ENCODE data around the gene AK1. TPM values are rescaled to one million over a fixed set of nuclear protein-coding genes. Genes with fewer than 3 reads are reported as not detected.

AK1 gene
- total and polyA plus RNA-seq, 2 experiments from 2014 or later: 16.2 to 35.5 TPM

DNA sequence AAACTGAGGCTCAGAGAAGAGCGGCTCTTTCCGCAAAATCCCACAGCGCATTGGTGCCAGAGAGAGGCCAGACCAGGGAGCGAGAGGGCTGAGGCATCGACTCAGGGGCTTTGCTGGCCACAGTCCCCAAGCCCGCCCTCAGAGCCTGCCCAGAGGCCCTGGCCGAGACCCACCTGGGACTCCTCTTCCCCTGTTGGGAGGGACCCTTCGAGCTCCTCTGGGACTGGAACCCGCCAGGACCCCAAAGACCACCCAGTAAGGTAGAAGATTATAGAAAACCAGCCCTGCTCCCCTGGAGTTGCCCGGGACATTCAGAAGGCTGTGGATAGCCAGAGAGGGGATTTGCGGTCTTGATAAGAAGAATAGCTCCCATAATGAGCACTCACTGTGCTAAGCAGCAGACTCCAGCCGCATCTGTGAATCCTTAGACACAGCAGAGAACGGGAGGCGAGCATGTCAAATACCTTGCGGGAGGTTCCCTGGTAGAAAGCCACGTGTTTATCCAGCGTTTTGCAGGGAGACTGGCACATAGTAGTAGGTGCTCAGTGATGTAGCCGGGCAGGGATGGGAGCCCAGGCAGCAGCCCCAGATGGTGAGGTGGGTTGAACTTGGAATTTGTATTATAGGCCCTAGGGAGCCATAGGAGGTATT, 651 bp upstream of the AK1 start:
- Mint-ChIP-seq H3K27me3 (ENCODE audit: insufficient read depth, low read depth, poor library complexity) (peaks cover 26% of the 10 kb centered on the region), H3K27ac (no peak overlapping the region), H3K9me3 (no peaks in the 10 kb centered on the region), H3K4me3 (peak overlapping the region; percentile 81), H3K36me3 (ENCODE audit: low read depth) (no peaks in the 10 kb centered on the region), H3K4me1 (peaks cover 15% of the 10 kb centered on the region)
- 0 out of 2 replicates have a peak, but pooled peaks cover 6% of the 10 kb centered on the region for H3K27me3 ChIP-seq (ENCODE audit: insufficient read depth)
- peaks cover 5% of the 10 kb centered on the region for H3K4me1 ChIP-seq (ENCODE audit: insufficient read depth)
- H3F3A ChIP-seq (replicated peaks; ENCODE audit: low read depth): peaks cover 17% of the 10 kb centered on the region; the same call in 1 of the 2 replicates
- TF ChIP-seq, protein P1, sequence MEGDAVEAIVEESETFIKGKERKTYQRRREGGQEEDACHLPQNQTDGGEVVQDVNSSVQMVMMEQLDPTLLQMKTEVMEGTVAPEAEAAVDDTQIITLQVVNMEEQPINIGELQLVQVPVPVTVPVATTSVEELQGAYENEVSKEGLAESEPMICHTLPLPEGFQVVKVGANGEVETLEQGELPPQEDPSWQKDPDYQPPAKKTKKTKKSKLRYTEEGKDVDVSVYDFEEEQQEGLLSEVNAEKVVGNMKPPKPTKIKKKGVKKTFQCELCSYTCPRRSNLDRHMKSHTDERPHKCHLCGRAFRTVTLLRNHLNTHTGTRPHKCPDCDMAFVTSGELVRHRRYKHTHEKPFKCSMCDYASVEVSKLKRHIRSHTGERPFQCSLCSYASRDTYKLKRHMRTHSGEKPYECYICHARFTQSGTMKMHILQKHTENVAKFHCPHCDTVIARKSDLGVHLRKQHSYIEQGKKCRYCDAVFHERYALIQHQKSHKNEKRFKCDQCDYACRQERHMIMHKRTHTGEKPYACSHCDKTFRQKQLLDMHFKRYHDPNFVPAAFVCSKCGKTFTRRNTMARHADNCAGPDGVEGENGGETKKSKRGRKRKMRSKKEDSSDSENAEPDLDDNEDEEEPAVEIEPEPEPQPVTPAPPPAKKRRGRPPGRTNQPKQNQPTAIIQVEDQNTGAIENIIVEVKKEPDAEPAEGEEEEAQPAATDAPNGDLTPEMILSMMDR (conservative IDR thresholded peaks at IDR 0.05; ENCODE audit: low read depth in 2 of 2): no peak
- TF ChIP-seq POLR2AphosphoS5 (IDR thresholded peaks at IDR 0.05; ENCODE audit: low read depth) (no peak), ZNF331 (CRISPR knock-in tag; IDR thresholded peaks at IDR 0.05; ENCODE audit: low read depth) (no peak), ZNF114 (CRISPR knock-in tag; IDR thresholded peaks at IDR 0.05) (no peak), STAT1 (IDR thresholded peaks at IDR 0.05; ENCODE audit: unreplicated experiment) (no peak), EZH2 (IDR thresholded peaks at IDR 0.05; ENCODE audit: low read depth, unreplicated experiment) (no peak), CREB1 (CRISPR knock-in tag; IDR thresholded peaks at IDR 0.05; ENCODE audit: low read depth) (no peak), EZH2phosphoT487 (IDR thresholded peaks at IDR 0.05; ENCODE audit: unreplicated experiment) (no peak), NANOG (IDR thresholded peaks at IDR 0.05; ENCODE audit: borderline replicate concordance) (no peak), JUNB (IDR thresholded peaks at IDR 0.05; ENCODE audit: unreplicated experiment) (no peak)
- TF ChIP-seq, protein P2, sequence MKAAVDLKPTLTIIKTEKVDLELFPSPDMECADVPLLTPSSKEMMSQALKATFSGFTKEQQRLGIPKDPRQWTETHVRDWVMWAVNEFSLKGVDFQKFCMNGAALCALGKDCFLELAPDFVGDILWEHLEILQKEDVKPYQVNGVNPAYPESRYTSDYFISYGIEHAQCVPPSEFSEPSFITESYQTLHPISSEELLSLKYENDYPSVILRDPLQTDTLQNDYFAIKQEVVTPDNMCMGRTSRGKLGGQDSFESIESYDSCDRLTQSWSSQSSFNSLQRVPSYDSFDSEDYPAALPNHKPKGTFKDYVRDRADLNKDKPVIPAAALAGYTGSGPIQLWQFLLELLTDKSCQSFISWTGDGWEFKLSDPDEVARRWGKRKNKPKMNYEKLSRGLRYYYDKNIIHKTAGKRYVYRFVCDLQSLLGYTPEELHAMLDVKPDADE (IDR thresholded peaks at IDR 0.05): no peak
- TF ChIP-seq, protein P3, sequence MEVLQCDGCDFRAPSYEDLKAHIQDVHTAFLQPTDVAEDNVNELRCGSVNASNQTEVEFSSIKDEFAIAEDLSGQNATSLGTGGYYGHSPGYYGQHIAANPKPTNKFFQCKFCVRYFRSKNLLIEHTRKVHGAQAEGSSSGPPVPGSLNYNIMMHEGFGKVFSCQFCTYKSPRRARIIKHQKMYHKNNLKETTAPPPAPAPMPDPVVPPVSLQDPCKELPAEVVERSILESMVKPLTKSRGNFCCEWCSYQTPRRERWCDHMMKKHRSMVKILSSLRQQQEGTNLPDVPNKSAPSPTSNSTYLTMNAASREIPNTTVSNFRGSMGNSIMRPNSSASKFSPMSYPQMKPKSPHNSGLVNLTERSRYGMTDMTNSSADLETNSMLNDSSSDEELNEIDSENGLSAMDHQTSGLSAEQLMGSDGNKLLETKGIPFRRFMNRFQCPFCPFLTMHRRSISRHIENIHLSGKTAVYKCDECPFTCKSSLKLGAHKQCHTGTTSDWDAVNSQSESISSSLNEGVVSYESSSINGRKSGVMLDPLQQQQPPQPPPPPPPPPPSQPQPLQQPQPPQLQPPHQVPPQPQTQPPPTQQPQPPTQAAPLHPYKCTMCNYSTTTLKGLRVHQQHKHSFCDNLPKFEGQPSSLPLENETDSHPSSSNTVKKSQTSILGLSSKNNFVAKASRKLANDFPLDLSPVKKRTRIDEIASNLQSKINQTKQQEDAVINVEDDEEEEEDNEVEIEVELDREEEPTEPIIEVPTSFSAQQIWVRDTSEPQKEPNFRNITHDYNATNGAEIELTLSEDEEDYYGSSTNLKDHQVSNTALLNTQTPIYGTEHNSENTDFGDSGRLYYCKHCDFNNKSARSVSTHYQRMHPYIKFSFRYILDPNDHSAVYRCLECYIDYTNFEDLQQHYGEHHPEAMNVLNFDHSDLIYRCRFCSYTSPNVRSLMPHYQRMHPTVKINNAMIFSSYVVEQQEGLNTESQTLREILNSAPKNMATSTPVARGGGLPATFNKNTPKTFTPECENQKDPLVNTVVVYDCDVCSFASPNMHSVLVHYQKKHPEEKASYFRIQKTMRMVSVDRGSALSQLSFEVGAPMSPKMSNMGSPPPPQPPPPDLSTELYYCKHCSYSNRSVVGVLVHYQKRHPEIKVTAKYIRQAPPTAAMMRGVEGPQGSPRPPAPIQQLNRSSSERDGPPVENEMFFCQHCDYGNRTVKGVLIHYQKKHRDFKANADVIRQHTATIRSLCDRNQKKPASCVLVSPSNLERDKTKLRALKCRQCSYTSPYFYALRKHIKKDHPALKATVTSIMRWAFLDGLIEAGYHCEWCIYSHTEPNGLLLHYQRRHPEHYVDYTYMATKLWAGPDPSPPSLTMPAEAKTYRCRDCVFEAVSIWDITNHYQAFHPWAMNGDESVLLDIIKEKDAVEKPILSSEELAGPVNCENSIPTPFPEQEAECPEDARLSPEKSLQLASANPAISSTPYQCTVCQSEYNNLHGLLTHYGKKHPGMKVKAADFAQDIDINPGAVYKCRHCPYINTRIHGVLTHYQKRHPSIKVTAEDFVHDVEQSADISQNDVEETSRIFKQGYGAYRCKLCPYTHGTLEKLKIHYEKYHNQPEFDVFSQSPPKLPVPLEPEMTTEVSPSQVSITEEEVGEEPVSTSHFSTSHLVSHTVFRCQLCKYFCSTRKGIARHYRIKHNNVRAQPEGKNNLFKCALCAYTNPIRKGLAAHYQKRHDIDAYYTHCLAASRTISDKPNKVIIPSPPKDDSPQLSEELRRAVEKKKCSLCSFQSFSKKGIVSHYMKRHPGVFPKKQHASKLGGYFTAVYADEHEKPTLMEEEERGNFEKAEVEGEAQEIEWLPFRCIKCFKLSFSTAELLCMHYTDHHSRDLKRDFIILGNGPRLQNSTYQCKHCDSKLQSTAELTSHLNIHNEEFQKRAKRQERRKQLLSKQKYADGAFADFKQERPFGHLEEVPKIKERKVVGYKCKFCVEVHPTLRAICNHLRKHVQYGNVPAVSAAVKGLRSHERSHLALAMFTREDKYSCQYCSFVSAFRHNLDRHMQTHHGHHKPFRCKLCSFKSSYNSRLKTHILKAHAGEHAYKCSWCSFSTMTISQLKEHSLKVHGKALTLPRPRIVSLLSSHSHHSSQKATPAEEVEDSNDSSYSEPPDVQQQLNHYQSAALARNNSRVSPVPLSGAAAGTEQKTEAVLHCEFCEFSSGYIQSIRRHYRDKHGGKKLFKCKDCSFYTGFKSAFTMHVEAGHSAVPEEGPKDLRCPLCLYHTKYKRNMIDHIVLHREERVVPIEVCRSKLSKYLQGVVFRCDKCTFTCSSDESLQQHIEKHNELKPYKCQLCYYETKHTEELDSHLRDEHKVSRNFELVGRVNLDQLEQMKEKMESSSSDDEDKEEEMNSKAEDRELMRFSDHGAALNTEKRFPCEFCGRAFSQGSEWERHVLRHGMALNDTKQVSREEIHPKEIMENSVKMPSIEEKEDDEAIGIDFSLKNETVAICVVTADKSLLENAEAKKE (CRISPR knock-in tag; IDR thresholded peaks at IDR 0.05): no peak
- no peaks in the 10 kb centered on the region for H3K9me2 ChIP-seq (ENCODE audit: insufficient read depth)
- H3K79me2 ChIP-seq (replicated peaks; ENCODE audit: insufficient read depth): no peaks in the 10 kb centered on the region
- ATAC-seq (peak; percentile 38), DNase-seq (ENCODE audit: low spot score) (peak; percentile 54)
- H3K4me3 ChIP-seq: peak overlapping the region; percentile 73
- H3K4me2 ChIP-seq: peak overlapping the region; percentile 92
- no peak overlapping the region for H3K27ac ChIP-seq (ENCODE audit: low read depth)
- no peaks in the 10 kb centered on the region for H4K20me1 ChIP-seq (replicated peaks; ENCODE audit: insufficient read depth)
- no peaks in the 10 kb centered on the region for H3K36me3 ChIP-seq (ENCODE audit: insufficient read depth)
- H2AFZ ChIP-seq: peak overlapping the region; percentile 99

Measured in GM23338 (cell line).